HUES64 (cell line): Measurements from ENCODE around the gene SARS2.
"Not testable (repeated sequence)": the region's sequence is repeated elsewhere in the genome, so short reads cannot be mapped to it uniquely, and the experiment has no call there.

ENCODE experiments used
- H3K27ac ChIP-seq: 2 replicates; pipeline ENCODE4 v1.7.0; 2013; ENCODE audit warnings: low read depth, low read length, inconsistent platforms
- H3K27me3 ChIP-seq: 2 replicates; pipeline ENCODE4 v1.6.1; 2013; ENCODE audit warnings: mild to moderate bottlenecking, low read length; ENCODE audit not compliant: insufficient read depth
- H3K36me3 ChIP-seq: 2 replicates; pipeline ENCODE4 v1.6.1; 2013; ENCODE audit warnings: mild to moderate bottlenecking, low read length; ENCODE audit not compliant: insufficient read depth
- H3K4me1 ChIP-seq: 2 replicates; pipeline ENCODE4 v1.6.1; 2013; ENCODE audit warnings: mild to moderate bottlenecking, low read length, moderate library complexity; ENCODE audit not compliant: insufficient read depth
- H3K4me3 ChIP-seq: 2 replicates; pipeline ENCODE4 v1.5.1; 2013; ENCODE audit warnings: mild to moderate bottlenecking, low read length, moderate library complexity
- H3K9ac ChIP-seq: 2 replicates; pipeline ENCODE4 v1.6.1; 2013; ENCODE audit warnings: mild to moderate bottlenecking, low read depth, low read length
- H3K9me3 ChIP-seq: 2 replicates; pipeline ENCODE4 v1.6.1; 2013; ENCODE audit warnings: low read depth, low read length; ENCODE audit not compliant: insufficient read depth
- WGBS: fragments of 150-250, 120-280 bp; methylation state at CpG from one replicate; pipeline ENCODE4 v1.1.7; 2013; ENCODE audit warnings: missing lambda C conversion rate; 5-methylcytosine and 5-hydroxymethylcytosine counted together

SARS2 gene

GRCh38 chr19:38875656-38876395 lies 54.7 kb downstream of the SARS2 start:
- no peak overlapping the region for H3K27ac ChIP-seq

DNA sequence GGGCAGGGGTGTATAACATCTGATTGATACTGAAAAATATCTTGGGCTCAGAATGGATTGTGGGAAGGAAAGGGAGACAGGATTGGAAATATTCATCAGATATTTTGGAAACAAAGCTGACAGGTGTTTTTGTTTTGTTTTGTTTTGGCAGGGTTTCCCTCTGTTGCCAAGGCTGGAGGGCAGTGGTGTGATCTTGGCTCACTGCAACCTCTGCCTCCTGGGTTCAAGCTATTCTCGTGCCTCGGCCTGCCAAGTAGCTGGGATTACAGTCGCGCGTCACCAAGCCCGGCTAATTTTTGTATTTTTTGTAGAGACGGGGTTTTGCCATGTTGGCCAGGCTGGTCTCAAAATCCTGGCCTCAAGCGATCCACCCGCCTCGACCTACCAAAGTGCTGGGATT lies 57.2 kb downstream of the SARS2 start:
- H3K4me1 ChIP-seq, H3K36me3 ChIP-seq, H3K27ac ChIP-seq, H3K9me3 ChIP-seq, H3K4me3 ChIP-seq, H3K9ac ChIP-seq: not testable (repeated sequence)
- H3K27me3 ChIP-seq: peaks cover 21% of the 10 kb centered on the region
- WGBS: 95% methylated on average over 10 of the region's 10 CpGs

More at GRCh38 chr19:38875656-38876395, 54.7 kb downstream of the SARS2 start:
- no peaks in the 10 kb centered on the region for H3K9me3 ChIP-seq
- peaks cover 10% of the 10 kb centered on the region; the same call in 1 of the 2 replicates for H3K4me1 ChIP-seq
- no peak overlapping the region for H3K9ac ChIP-seq
- H3K36me3 ChIP-seq: no peaks in the 10 kb centered on the region
- no peak overlapping the region for H3K4me3 ChIP-seq
- 0 out of 2 replicates have a peak, but pooled peaks cover 2% of the 10 kb centered on the region for H3K27me3 ChIP-seq
- WGBS: 85% methylated on average over 6 of the region's 6 CpGs

DNA sequence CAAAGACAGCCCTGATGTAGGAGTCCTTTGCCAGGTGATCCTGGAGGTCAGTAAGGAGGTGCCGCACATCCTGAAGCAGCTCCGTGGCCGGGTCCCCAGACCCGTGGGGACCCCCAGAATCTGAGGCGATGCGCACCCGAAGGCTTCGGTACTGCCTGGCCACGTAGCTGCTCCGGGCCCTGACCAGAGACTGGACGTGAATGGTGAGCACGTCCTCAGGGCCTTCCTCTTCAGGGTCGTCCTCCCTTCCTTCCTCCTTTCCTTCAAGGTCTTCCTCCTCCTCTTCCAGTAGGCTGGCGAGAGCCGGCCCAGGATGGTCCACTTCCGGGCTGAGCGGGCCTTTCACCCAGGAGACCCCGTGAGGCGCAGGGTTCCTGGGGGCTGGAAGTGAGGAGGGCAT lies 60.0 kb downstream of the SARS2 start:
- no peaks in the 10 kb centered on the region for H3K4me1 ChIP-seq
- H3K36me3 ChIP-seq: no peaks in the 10 kb centered on the region
- H3K4me3 ChIP-seq: no peak overlapping the region; the same call in 1 of the 2 replicates
- H3K27ac ChIP-seq: no peak overlapping the region
- WGBS: 85% methylated on average over 19 of the region's 19 CpGs
- H3K9me3 ChIP-seq: no peaks in the 10 kb centered on the region
- H3K27me3 ChIP-seq: peaks cover 21% of the 10 kb centered on the region
- H3K9ac ChIP-seq: no peak overlapping the region

GRCh38 chr19:38869836-38870607 lies 60.5 kb downstream of the SARS2 start:
- no peaks in the 10 kb centered on the region for H3K9me3 ChIP-seq
- peaks cover 21% of the 10 kb centered on the region for H3K27me3 ChIP-seq
- peak overlapping the region; percentile 52 for H3K4me3 ChIP-seq
- H3K9ac ChIP-seq: peak overlapping the region; percentile 15; the same call in 1 of the 2 replicates
- no peak overlapping the region for H3K27ac ChIP-seq
- no peaks in the 10 kb centered on the region for H3K4me1 ChIP-seq
- no peaks in the 10 kb centered on the region for H3K36me3 ChIP-seq
- 24% methylated on average over 60 of the region's 62 CpGs for WGBS

DNA sequence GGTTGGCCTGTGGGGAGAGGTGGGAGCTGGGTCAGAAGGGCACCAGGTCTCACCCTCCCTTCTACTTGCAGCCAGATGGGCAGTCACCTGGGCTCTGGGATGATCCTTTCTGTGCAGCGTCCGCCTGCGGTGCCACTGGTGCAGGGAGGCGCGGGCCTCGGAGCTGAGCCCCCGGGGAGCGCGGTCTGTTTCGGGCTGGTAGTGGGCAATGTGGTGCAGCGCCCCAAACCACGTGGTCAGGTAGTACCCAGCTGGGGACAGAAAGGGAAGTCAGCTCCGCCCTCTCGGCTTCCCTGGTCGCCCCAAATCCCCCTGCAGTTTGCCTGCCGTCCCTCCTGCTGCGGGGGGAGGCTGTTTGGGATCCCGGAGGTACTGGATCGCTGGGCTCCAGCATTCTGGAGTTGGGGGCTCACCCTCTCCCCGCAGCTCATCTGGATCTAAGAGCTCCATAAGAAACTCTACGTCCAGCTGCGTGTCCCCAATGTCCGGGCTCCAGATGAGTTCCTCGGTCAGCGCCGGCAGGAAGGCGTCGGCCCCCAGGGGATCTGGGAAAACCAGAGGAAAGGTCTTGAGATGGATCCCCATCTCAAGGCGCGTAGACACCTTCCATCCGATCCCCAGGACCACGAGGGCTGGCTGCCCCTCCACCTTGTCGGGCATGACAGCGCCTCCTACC lies 61.3 kb downstream of the SARS2 start:
- Histone ChIP-seq H3K9me3 (no peaks in the 10 kb centered on the region), H3K4me1 (no peaks in the 10 kb centered on the region), H3K9ac (peak overlapping the region; percentile 15; the same call in 1 of the 2 replicates), H3K36me3 (no peaks in the 10 kb centered on the region), H3K27ac (no peak overlapping the region), H3K27me3 (peaks cover 21% of the 10 kb centered on the region), H3K4me3 (peak overlapping the region; percentile 52)
- 50% methylated on average over 34 of the region's 34 CpGs for WGBS

GRCh38 chr19:38868551-38868950 lies 62.0 kb downstream of the SARS2 start:
- H3K36me3 ChIP-seq: no peaks in the 10 kb centered on the region
- no peak overlapping the region for H3K27ac ChIP-seq
- no peaks in the 10 kb centered on the region for H3K4me1 ChIP-seq
- no peak overlapping the region for H3K9ac ChIP-seq
- 91% methylated on average over 6 of the region's 6 CpGs for WGBS
- peaks cover 21% of the 10 kb centered on the region for H3K27me3 ChIP-seq
- no peak overlapping the region for H3K4me3 ChIP-seq
- H3K9me3 ChIP-seq: no peaks in the 10 kb centered on the region

GRCh38 chr19:38867171-38867780 lies 63.3 kb downstream of the SARS2 start:
- Histone ChIP-seq H3K9ac (no peak overlapping the region), H3K4me3 (no peak overlapping the region), H3K27me3 (peaks cover 21% of the 10 kb centered on the region), H3K27ac (no peak overlapping the region), H3K36me3 (no peaks in the 10 kb centered on the region), H3K4me1 (no peaks in the 10 kb centered on the region), H3K9me3 (no peaks in the 10 kb centered on the region)
- WGBS: 94% methylated on average over 9 of the region's 10 CpGs
